ENCODE results near the gene ADCY3. TPM values are rescaled to one million over a fixed set of nuclear protein-coding genes. Genes with fewer than 3 reads are reported as not detected.

Gene ADCY3
- total and polyA plus RNA-seq, 10 of the 15 experiments (the other 5 are each of a cell fraction or from before 2014, with no cell fraction given): 2.8 to 102 (median 50.4) TPM

DNA sequence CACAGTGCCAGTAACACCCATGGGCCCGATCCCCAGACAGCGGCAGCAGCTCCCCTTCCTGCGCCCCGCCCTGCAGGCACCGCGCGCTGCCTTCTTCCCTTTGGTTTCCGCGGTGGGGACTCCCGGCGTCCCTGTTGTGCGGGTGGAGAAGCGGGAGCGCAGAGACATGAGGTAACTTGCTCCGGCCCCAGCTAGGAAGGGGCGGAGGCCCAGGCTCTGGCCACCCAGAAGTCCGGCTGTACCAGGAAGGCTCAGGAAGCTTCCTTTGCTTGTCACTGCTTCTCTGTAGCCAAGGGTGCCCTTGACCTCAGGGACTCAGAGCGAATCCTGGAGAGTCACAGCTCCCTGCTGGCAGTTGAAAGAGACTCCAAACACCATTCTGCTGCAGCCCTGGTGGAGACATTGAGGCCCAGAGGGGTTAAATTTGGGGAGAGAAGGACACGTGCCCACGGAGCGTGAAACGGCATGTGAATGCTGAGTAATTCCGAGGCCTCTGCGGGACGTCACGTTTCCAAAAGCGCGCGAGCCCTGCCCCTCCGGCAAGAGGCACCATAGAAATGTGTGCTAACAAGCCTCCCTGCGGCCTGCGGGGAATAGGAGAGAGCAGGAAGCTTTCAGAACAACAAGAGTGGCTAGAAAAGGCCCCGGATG lies 6.7 kb upstream of the ADCY3 start (continued):
- TF ChIP-seq SP1 (IDR thresholded peaks at IDR 0.05; ENCODE audit: low read depth, low read length): no peak
- TF ChIP-seq, protein P1, sequence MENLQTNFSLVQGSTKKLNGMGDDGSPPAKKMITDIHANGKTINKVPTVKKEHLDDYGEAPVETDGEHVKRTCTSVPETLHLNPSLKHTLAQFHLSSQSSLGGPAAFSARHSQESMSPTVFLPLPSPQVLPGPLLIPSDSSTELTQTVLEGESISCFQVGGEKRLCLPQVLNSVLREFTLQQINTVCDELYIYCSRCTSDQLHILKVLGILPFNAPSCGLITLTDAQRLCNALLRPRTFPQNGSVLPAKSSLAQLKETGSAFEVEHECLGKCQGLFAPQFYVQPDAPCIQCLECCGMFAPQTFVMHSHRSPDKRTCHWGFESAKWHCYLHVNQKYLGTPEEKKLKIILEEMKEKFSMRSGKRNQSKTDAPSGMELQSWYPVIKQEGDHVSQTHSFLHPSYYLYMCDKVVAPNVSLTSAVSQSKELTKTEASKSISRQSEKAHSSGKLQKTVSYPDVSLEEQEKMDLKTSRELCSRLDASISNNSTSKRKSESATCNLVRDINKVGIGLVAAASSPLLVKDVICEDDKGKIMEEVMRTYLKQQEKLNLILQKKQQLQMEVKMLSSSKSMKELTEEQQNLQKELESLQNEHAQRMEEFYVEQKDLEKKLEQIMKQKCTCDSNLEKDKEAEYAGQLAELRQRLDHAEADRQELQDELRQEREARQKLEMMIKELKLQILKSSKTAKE (IDR thresholded peaks at IDR 0.05; ENCODE audit: low read depth, poor library complexity, severe bottlenecking): no peak
- TF ChIP-seq EED (IDR thresholded peaks at IDR 0.05; ENCODE audit: low read depth): peak; percentile 33; the same call in 1 of the 2 replicates
- TF ChIP-seq RFX5 (IDR thresholded peaks at IDR 0.05; ENCODE audit: low read depth, low read length): no peak
- no peak for TF ChIP-seq LARP7 (IDR thresholded peaks at IDR 0.05)
- TF ChIP-seq, protein P2, sequence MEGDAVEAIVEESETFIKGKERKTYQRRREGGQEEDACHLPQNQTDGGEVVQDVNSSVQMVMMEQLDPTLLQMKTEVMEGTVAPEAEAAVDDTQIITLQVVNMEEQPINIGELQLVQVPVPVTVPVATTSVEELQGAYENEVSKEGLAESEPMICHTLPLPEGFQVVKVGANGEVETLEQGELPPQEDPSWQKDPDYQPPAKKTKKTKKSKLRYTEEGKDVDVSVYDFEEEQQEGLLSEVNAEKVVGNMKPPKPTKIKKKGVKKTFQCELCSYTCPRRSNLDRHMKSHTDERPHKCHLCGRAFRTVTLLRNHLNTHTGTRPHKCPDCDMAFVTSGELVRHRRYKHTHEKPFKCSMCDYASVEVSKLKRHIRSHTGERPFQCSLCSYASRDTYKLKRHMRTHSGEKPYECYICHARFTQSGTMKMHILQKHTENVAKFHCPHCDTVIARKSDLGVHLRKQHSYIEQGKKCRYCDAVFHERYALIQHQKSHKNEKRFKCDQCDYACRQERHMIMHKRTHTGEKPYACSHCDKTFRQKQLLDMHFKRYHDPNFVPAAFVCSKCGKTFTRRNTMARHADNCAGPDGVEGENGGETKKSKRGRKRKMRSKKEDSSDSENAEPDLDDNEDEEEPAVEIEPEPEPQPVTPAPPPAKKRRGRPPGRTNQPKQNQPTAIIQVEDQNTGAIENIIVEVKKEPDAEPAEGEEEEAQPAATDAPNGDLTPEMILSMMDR (IDR thresholded peaks at IDR 0.05 in 2 of 3, conservative IDR thresholded peaks at IDR 0.05 in 1 of 3; ENCODE audit: control insufficient read depth in 2 of 3, extremely low read depth in 1 of 3, insufficient read depth in 1 of 3, low read depth in 3 of 3, low read length in 3 of 3): no peak
- TF ChIP-seq SMAD1 (IDR thresholded peaks at IDR 0.05; ENCODE audit: low read depth, partially characterized antibody): no peak
- TF ChIP-seq BHLHE40 (IDR thresholded peaks at IDR 0.05; ENCODE audit: borderline replicate concordance in 1 of 2, low read depth in 2 of 2, low read length in 1 of 2): peak; percentile 91
- TF ChIP-seq, protein P3, sequence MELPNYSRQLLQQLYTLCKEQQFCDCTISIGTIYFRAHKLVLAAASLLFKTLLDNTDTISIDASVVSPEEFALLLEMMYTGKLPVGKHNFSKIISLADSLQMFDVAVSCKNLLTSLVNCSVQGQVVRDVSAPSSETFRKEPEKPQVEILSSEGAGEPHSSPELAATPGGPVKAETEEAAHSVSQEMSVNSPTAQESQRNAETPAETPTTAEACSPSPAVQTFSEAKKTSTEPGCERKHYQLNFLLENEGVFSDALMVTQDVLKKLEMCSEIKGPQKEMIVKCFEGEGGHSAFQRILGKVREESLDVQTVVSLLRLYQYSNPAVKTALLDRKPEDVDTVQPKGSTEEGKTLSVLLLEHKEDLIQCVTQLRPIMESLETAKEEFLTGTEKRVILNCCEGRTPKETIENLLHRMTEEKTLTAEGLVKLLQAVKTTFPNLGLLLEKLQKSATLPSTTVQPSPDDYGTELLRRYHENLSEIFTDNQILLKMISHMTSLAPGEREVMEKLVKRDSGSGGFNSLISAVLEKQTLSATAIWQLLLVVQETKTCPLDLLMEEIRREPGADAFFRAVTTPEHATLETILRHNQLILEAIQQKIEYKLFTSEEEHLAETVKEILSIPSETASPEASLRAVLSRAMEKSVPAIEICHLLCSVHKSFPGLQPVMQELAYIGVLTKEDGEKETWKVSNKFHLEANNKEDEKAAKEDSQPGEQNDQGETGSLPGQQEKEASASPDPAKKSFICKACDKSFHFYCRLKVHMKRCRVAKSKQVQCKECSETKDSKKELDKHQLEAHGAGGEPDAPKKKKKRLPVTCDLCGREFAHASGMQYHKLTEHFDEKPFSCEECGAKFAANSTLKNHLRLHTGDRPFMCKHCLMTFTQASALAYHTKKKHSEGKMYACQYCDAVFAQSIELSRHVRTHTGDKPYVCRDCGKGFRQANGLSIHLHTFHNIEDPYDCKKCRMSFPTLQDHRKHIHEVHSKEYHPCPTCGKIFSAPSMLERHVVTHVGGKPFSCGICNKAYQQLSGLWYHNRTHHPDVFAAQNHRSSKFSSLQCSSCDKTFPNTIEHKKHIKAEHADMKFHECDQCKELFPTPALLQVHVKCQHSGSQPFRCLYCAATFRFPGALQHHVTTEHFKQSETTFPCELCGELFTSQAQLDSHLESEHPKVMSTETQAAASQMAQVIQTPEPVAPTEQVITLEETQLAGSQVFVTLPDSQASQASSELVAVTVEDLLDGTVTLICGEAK (IDR thresholded peaks at IDR 0.05; ENCODE audit: borderline replicate concordance): no peak
- TF ChIP-seq, protein P4, sequence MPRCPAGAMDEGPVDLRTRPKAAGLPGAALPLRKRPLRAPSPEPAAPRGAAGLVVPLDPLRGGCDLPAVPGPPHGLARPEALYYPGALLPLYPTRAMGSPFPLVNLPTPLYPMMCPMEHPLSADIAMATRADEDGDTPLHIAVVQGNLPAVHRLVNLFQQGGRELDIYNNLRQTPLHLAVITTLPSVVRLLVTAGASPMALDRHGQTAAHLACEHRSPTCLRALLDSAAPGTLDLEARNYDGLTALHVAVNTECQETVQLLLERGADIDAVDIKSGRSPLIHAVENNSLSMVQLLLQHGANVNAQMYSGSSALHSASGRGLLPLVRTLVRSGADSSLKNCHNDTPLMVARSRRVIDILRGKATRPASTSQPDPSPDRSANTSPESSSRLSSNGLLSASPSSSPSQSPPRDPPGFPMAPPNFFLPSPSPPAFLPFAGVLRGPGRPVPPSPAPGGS (IDR thresholded peaks at IDR 0.05; ENCODE audit: borderline replicate concordance, insufficient read depth, low read depth, low read length, poor library complexity, severe bottlenecking): no peak
- TF ChIP-seq ZNF274 (IDR thresholded peaks at IDR 0.05; ENCODE audit: insufficient read depth, insufficient read length): no peak
- TF ChIP-seq, protein P5, sequence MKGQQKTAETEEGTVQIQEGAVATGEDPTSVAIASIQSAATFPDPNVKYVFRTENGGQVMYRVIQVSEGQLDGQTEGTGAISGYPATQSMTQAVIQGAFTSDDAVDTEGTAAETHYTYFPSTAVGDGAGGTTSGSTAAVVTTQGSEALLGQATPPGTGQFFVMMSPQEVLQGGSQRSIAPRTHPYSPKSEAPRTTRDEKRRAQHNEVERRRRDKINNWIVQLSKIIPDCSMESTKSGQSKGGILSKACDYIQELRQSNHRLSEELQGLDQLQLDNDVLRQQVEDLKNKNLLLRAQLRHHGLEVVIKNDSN (IDR thresholded peaks at IDR 0.05; ENCODE audit: borderline replicate concordance, extremely low read length, insufficient read depth, low read depth, low read length): peak; percentile 56
- TF ChIP-seq EGR1 (IDR thresholded peaks at IDR 0.05; ENCODE audit: borderline replicate concordance in 1 of 2, low read depth in 2 of 2, low read length in 2 of 2): no peak
- TF ChIP-seq ZNF217 (IDR thresholded peaks at IDR 0.05): no peak
- TF ChIP-seq, protein P6, sequence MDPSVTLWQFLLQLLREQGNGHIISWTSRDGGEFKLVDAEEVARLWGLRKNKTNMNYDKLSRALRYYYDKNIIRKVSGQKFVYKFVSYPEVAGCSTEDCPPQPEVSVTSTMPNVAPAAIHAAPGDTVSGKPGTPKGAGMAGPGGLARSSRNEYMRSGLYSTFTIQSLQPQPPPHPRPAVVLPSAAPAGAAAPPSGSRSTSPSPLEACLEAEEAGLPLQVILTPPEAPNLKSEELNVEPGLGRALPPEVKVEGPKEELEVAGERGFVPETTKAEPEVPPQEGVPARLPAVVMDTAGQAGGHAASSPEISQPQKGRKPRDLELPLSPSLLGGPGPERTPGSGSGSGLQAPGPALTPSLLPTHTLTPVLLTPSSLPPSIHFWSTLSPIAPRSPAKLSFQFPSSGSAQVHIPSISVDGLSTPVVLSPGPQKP (IDR thresholded peaks at IDR 0.05; ENCODE audit: low read depth, low read length): no peak
- TF ChIP-seq NR2F1 (conservative IDR thresholded peaks at IDR 0.05): no peak
